SHP77 (cell line): ENCODE data around the gene SELP.
A peak's percentile ranks its signal among the peaks of the same experiment; 100 is the strongest.

Experiments used
- DNase-seq, 2 experiments: peaks; one replicate each; lab custom pipeline; 2025; lab: John Stamatoyannopoulos, UW

The SELP gene

GRCh38 chr1:169620565-169620964 is 9.4 kb downstream of the SELP start:
- DNase-seq, result no peak

GRCh38 chr1:169618367-169618766 is 11.6 kb downstream of the SELP start:
- DNase-seq, result no peak

GRCh38 chr1:169615803-169616202 is 14.1 kb downstream of the SELP start:
- no peak for DNase-seq

- no peak for DNase-seq
These were observed 19.1 kb downstream of the SELP start for GRCh38 chr1:169610858-169611257.

- DNase-seq, result no peak
These were observed 19.8 kb downstream of the SELP start for GRCh38 chr1:169610108-169610507.

GRCh38 chr1:169608226-169608625 is 21.7 kb downstream of the SELP start:
- no peak for DNase-seq

- DNase-seq, result no peak
These were observed 25.0 kb downstream of the SELP start for GRCh38 chr1:169604781-169605560.

- DNase-seq, result peak; percentile 2 to 10
These were observed 28.6 kb downstream of the SELP start for GRCh38 chr1:169601096-169601881.

- no peak for DNase-seq
These were observed 33.9 kb downstream of the SELP start for GRCh38 chr1:169595764-169596711.

- no peak for DNase-seq
These were observed 35.5 kb downstream of the SELP start for GRCh38 chr1:169594391-169594790.

- no peak for DNase-seq
These were observed 39.0 kb downstream of the SELP start for GRCh38 chr1:169590932-169591331.

- no peak for DNase-seq
These were observed 41.0 kb downstream of the SELP start for GRCh38 chr1:169588785-169589485.

GRCh38 chr1:169588112-169588511 is 41.8 kb downstream of the SELP start:
- DNase-seq, result no peak

GRCh38 chr1:169586395-169587255 is 43.3 kb downstream of the SELP start, which contains the start of gene F5:
F5 (minus strand) TSS chr1:169586481; CDS start chr1:169586386, 95 bp downstream.
- peak; percentile 84 to 85 for DNase-seq

- DNase-seq, result no peak
These were observed 43.9 kb downstream of the SELP start for GRCh38 chr1:169586067-169586394.

GRCh38 chr1:169585181-169585580 is 44.7 kb downstream of the SELP start:
- no peak for DNase-seq

- no peak for DNase-seq
These were observed 45.3 kb downstream of the SELP start for GRCh38 chr1:169584483-169585144.

- no peak for DNase-seq
These were observed 51.8 kb downstream of the SELP start for GRCh38 chr1:169577981-169578738.

GRCh38 chr1:169576935-169577331 is 53.0 kb downstream of the SELP start:
- DNase-seq, result no peak
